Body of pancreas (tissue), 4 donors: ENCODE measurements around the gene CPXM2.

Source experiments
- CTCF ChIP-seq, 7 experiments: fragments of 450-650 bp in 4 of 7; fragments of 200-600 bp in 3 of 7; sonication (generic) in 3 of 7; IDR thresholded peaks; one replicate each; pipeline ENCODE4 v1.5.1; 2016 to 2019; ENCODE audit warnings: antibody characterized with exemption in 7 of 7
- POLR2A ChIP-seq, 3 donors: fragments of 450-650 bp; IDR thresholded peaks; one replicate each; pipeline ENCODE4 v1.6.1; 2016; ENCODE audit warnings: antibody characterized with exemption in 3 of 3, mild to moderate bottlenecking in 2 of 3

DNA sequence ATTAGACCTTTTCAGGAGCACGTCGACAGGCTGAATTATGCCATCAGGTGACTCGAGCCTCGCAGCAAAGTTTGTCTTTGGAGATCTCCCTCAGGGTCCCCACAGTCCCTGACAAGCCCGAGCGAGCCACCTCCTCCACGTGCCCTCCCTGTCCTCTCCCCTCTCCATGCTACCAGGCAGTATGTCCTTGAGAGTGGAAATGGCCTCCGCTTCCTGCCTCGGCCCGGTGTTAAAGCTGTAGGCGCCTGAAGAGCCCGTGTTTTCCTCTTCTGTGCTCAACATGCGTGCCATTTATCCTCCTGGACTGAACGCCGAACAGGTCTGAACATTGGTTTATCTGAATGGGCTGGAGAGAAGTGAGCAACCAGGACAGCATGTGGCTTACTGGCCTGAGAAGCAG is 142.9 kb downstream of the CPXM2 start:
- no peak for TF ChIP-seq CTCF (IDR thresholded peaks at IDR 0.05)
- no peak for TF ChIP-seq POLR2A (IDR thresholded peaks at IDR 0.05)
